HepG2 (cell line): ENCODE measurements around the gene FKBP9. TPM values are rescaled to one million over a fixed set of nuclear protein-coding genes. Genes with fewer than 3 reads are reported as not detected.

Source experiments
- AKAP8 ChIP-seq: sonication (generic); formaldehyde crosslinking; IDR thresholded peaks from 2 replicates; pipeline ENCODE4 v1.5.1; 2020; ENCODE audit warnings: mild to moderate bottlenecking, missing genetic modification reagents
- HDAC6 ChIP-seq: fragments of 200-600 bp; sonication (generic); IDR thresholded peaks from 2 replicates; pipeline ENCODE4 v1.7.0; 2017; ENCODE audit warnings: mild to moderate bottlenecking, antibody characterized with exemption, low read length, low read depth
- PREB ChIP-seq: sonication (generic); formaldehyde crosslinking; IDR thresholded peaks from 2 replicates; pipeline ENCODE4 v1.4.0; 2020; ENCODE audit warnings: missing genetic modification reagents
- RBFOX2 ChIP-seq: fragments of 200-400 bp; formaldehyde crosslinking; IDR thresholded peaks from 2 replicates; pipeline ENCODE4 v1.6.1; 2017; ENCODE audit warnings: low read depth, mild to moderate bottlenecking, low read length
- SETDB1 ChIP-seq: sonication (generic); formaldehyde crosslinking; IDR thresholded peaks from 2 replicates; pipeline ENCODE4 v1.5.1; 2020; ENCODE audit warnings: missing genetic modification reagents, mild to moderate bottlenecking, borderline replicate concordance
- SOX5 ChIP-seq: IDR thresholded peaks from 2 replicates; pipeline ENCODE4 v1.6.1; 2016; ENCODE audit warnings: borderline replicate concordance
- SP1 ChIP-seq, 2 experiments: fragments of 450-650 bp in 1 of 2; sonication (generic) in 1 of 2; formaldehyde crosslinking in 1 of 2; IDR thresholded peaks; 2 replicates each; pipeline versions ENCODE4 v1.4.0 to v1.6.1; 2016 to 2020; ENCODE audit warnings: missing genetic modification reagents in 1 of 2
- ZFY ChIP-seq: sonication (generic); formaldehyde crosslinking; IDR thresholded peaks from 2 replicates; pipeline ENCODE4 v1.4.0; 2020; ENCODE audit warnings: missing genetic modification reagents
- ZNF362 ChIP-seq: sonication (generic); formaldehyde crosslinking; IDR thresholded peaks from 2 replicates; pipeline ENCODE4 v1.4.0; 2020; ENCODE audit warnings: missing genetic modification reagents, mild to moderate bottlenecking, borderline replicate concordance
- ZNF510 ChIP-seq: sonication (generic); formaldehyde crosslinking; IDR thresholded peaks from 2 replicates; pipeline ENCODE4 v1.4.0; 2020; ENCODE audit warnings: low read depth, mild to moderate bottlenecking, missing genetic modification reagents
- ZNF713 ChIP-seq: sonication (generic); formaldehyde crosslinking; IDR thresholded peaks from 2 replicates; pipeline ENCODE4 v1.4.0; 2020; ENCODE audit warnings: mild to moderate bottlenecking, missing genetic modification reagents
- ZNF781 ChIP-seq: sonication (generic); formaldehyde crosslinking; IDR thresholded peaks from 2 replicates; pipeline ENCODE4 v1.5.1; 2020; ENCODE audit warnings: borderline replicate concordance, mild to moderate bottlenecking, missing genetic modification reagents; ENCODE audit errors: not compliant biosample characterization
- polyA plus RNA-seq, 8 experiments: library from polyadenylated mRNA; depleted of rRNA in 3 of 8; stranded (reverse) in 7 of 8; unstranded in 1 of 8; fragments of >200 nt; fragmentation: Illumina TruSeq in 4 of 8; extraction: Trizol in 4 of 8; gene quantifications; 2 replicates each; pipeline versions ENCODE4 v1.2.1 to v1.2.3, GENCODE V29; 2011 to 2016; ENCODE audit warnings: low read depth in 4 of 8, missing spikeins in 1 of 8, mixed read lengths in 1 of 8; ENCODE audit not compliant: insufficient read depth in 1 of 8
- total RNA-seq, 5 experiments: library from RNA; depleted of rRNA; stranded (reverse); fragments of >200 nt; fragmentation: Illumina TruSeq; extraction: Trizol; gene quantifications; 2 replicates each; pipeline ENCODE4 v1.2.3, GENCODE V29; 2016; ENCODE audit warnings: low read depth in 1 of 5
- TF ChIP-seq, protein P1 (sequence below): sonication (generic); formaldehyde crosslinking; conservative IDR thresholded peaks from 2 replicates; pipeline ENCODE4 v1.4.0; 2020; ENCODE audit warnings: missing genetic modification reagents
- TF ChIP-seq, protein P2 (sequence below): sonication (generic); formaldehyde crosslinking; IDR thresholded peaks from 2 replicates; pipeline ENCODE4 v1.4.0; 2020; ENCODE audit warnings: mild to moderate bottlenecking, missing genetic modification reagents
- TF ChIP-seq, protein P3 (sequence below): fragments of 450-650 bp; IDR thresholded peaks from 2 replicates; pipeline ENCODE4 v1.6.1; 2016

The FKBP9 gene
- total and polyA plus RNA-seq, 2 of the 13 experiments (the other 11 are each of a cell fraction or from before 2014, with no cell fraction given) = 34.0 to 41.5 TPM

GRCh38 chr7:32957326-32958045 lies at the start of gene FKBP9 (continued):
- TF ChIP-seq HDAC6 (no peak), SP1 (IDR thresholded peaks at IDR 0.05) (no peak), SP1 (CRISPR knock-in tag; IDR thresholded peaks at IDR 0.05) (peak; percentile 61), ZNF781 (no peak), ZNF713 (CRISPR knock-in tag) (no peak), AKAP8 (CRISPR knock-in tag) (no peak; the same call in 1 of the 2 replicates), SOX5 (CRISPR knock-in tag) (peak; percentile 22; the same call in 1 of the 2 replicates), SETDB1 (CRISPR knock-in tag) (no peak), ZFY (CRISPR knock-in tag) (peak; percentile 98; the same call in 1 of the 2 replicates), ZNF510 (CRISPR knock-in tag) (peak; percentile 88; the same call in 1 of the 2 replicates), RBFOX2 (peak; percentile 98), PREB (CRISPR knock-in tag) (no peak), ZNF362 (CRISPR knock-in tag) (peak; percentile 40; the same call in 1 of the 2 replicates)
- TF ChIP-seq, protein P1, sequence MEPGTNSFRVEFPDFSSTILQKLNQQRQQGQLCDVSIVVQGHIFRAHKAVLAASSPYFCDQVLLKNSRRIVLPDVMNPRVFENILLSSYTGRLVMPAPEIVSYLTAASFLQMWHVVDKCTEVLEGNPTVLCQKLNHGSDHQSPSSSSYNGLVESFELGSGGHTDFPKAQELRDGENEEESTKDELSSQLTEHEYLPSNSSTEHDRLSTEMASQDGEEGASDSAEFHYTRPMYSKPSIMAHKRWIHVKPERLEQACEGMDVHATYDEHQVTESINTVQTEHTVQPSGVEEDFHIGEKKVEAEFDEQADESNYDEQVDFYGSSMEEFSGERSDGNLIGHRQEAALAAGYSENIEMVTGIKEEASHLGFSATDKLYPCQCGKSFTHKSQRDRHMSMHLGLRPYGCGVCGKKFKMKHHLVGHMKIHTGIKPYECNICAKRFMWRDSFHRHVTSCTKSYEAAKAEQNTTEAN (CRISPR knock-in tag) = peak; percentile 78
- TF ChIP-seq, protein P2, sequence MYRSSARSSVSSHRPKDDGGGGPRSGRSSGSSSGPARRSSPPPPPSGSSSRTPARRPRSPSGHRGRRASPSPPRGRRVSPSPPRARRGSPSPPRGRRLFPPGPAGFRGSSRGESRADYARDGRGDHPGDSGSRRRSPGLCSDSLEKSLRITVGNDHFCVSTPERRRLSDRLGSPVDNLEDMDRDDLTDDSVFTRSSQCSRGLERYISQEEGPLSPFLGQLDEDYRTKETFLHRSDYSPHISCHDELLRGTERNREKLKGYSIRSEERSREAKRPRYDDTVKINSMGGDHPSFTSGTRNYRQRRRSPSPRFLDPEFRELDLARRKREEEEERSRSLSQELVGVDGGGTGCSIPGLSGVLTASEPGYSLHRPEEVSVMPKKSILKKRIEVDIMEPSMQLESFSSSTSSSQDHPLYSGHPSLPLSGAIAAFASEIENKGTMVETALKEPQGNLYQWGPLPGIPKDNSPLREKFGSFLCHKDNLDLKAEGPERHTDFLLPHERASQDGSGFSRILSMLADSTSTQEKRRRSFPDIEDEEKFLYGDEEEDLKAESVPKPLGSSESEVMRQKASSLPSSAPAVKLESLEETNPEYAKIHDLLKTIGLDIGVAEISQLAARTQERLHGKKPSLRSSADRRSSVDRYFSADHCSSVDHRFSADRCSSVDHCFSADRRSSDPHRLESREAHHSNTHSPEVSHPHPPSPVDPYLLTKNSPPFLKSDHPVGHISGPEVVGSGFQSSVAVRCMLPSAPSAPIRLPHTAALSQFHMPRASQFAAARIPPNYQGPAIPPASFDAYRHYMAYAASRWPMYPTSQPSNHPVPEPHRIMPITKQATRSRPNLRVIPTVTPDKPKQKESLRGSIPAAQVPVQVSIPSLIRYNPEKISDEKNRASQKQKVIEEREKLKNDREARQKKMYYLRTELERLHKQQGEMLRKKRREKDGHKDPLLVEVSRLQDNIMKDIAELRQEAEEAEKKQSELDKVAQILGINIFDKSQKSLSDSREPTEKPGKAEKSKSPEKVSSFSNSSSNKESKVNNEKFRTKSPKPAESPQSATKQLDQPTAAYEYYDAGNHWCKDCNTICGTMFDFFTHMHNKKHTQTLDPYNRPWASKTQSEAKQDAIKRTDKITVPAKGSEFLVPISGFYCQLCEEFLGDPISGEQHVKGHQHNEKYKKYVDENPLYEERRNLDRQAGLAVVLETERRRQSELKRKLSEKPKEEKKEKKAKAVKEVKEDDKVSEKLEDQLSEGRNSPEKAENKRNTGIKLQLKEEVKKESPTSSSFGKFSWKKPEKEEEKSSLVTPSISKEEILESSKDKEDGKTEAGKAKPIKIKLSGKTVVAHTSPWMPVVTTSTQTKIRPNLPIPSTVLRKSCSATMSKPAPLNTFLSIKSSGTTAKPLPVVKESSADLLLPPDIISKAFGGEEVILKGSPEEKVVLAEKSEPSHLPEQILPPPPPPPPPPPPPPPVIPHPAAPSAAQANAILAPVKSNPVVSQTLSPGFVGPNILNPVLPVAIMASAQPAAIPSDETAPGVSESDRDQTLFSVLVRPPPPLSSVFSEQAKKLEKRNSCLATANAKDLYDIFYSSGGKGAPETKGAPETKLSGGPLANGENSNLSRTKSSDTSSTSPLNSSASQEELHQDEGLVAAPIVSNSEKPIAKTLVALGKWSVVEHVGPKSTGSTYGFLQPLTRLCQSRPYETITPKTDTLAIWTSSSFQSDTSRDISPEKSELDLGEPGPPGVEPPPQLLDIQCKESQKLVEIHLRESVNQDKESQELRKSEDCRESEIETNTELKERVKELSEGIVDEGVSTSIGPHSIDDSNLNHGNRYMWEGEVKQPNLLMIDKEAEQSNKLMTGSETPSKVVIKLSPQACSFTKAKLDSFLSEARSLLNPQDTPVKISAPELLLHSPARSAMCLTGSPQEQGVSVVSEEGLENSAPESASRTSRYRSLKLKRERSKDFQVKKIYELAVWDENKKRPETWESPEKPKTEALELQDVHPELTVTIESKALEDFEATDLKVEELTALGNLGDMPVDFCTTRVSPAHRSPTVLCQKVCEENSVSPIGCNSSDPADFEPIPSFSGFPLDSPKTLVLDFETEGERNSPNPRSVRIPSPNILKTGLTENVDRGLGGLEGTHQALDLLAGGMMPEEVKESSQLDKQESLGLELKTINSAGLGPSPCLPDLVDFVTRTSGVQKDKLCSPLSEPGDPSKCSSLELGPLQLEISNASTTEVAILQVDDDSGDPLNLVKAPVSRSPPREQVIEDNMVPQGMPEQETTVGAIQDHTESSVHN (CRISPR knock-in tag) = peak; percentile 29; the same call in 1 of the 2 replicates
- TF ChIP-seq, protein P3, sequence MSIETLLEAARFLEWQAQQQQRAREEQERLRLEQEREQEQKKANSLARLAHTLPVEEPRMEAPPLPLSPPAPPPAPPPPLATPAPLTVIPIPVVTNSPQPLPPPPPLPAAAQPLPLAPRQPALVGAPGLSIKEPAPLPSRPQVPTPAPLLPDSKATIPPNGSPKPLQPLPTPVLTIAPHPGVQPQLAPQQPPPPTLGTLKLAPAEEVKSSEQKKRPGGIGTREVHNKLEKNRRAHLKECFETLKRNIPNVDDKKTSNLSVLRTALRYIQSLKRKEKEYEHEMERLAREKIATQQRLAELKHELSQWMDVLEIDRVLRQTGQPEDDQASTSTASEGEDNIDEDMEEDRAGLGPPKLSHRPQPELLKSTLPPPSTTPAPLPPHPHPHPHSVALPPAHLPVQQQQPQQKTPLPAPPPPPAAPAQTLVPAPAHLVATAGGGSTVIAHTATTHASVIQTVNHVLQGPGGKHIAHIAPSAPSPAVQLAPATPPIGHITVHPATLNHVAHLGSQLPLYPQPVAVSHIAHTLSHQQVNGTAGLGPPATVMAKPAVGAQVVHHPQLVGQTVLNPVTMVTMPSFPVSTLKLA = no peak
